SK-N-SH treated with all-trans-retinoic acid at 6 μM for 48 hours (cell line): ENCODE results near the gene NUDT21.

Experiments
- ATAC-seq: fragments of 200-7000 bp; cut with Tn5 transposase; 3 replicates; pipeline ENCODE4 v1.9.1; 2020; ENCODE audit warnings: mild to moderate bottlenecking, moderate library complexity
- ARNTL ChIP-seq: fragments of 450-650 bp; formaldehyde crosslinking; IDR thresholded peaks from 2 replicates; pipeline ENCODE4 v1.5.0; 2020; ENCODE audit warnings: low read depth, mild to moderate bottlenecking, moderate library complexity, borderline replicate concordance
- BACH2 ChIP-seq: fragments of 250-450 bp; sonication (Bioruptor Pico); IDR thresholded peaks from 2 replicates; pipeline ENCODE4 v1.9.0; 2021; ENCODE audit warnings: mild to moderate bottlenecking, borderline replicate concordance
- CREB5 ChIP-seq: fragments of 250-450 bp; sonication (Bioruptor Pico); IDR thresholded peaks from 2 replicates; pipeline ENCODE4 v1.5.1; 2020; ENCODE audit warnings: low read depth, mild to moderate bottlenecking, moderate library complexity
- CSRNP3 ChIP-seq: fragments of 250-450 bp; sonication (Bioruptor Pico); IDR thresholded peaks from 2 replicates; pipeline ENCODE4 v1.5.1; 2021; ENCODE audit warnings: mild to moderate bottlenecking, moderate library complexity
- ESRRG ChIP-seq: fragments of 250-450 bp; sonication (Bioruptor Pico); IDR thresholded peaks from 2 replicates; pipeline ENCODE4 v1.6.1; 2021; ENCODE audit warnings: mild to moderate bottlenecking
- GLIS3 ChIP-seq: fragments of 250-450 bp; sonication (Bioruptor Pico); IDR thresholded peaks from 2 replicates; pipeline ENCODE4 v1.5.0; 2020; ENCODE audit warnings: mild to moderate bottlenecking, moderate library complexity
- OSR1 ChIP-seq: fragments of 250-450 bp; sonication (Bioruptor Pico); IDR thresholded peaks from 2 replicates; pipeline ENCODE4 v1.8.0; 2022; ENCODE audit warnings: moderate library complexity, mild to moderate bottlenecking, inconsistent platforms
- PATZ1 ChIP-seq: fragments of 250-450 bp; sonication (Bioruptor Pico); IDR thresholded peaks from 2 replicates; pipeline ENCODE4 v1.8.0; 2020; ENCODE audit warnings: mild to moderate bottlenecking, moderate library complexity, borderline replicate concordance
- POU6F1 ChIP-seq: fragments of 250-450 bp; sonication (Bioruptor Pico); IDR thresholded peaks from 2 replicates; pipeline ENCODE4 v1.8.0; 2021; ENCODE audit warnings: low read depth, mild to moderate bottlenecking, moderate library complexity, borderline replicate concordance
- RARB ChIP-seq: fragments of 250-450 bp; sonication (Bioruptor Pico); IDR thresholded peaks from 2 replicates; pipeline ENCODE4 v1.8.0; 2021; ENCODE audit warnings: mild to moderate bottlenecking, moderate library complexity
- TCF4 ChIP-seq: fragments of 250-450 bp; sonication (Bioruptor Pico); IDR thresholded peaks from 2 replicates; pipeline ENCODE4 v1.8.0; 2021; ENCODE audit warnings: mild to moderate bottlenecking, moderate library complexity, borderline replicate concordance
- TOX ChIP-seq: fragments of 250-450 bp; sonication (Bioruptor Pico); IDR thresholded peaks from 2 replicates; pipeline ENCODE4 v1.8.0; 2021; ENCODE audit warnings: mild to moderate bottlenecking, moderate library complexity, borderline replicate concordance
- TSHZ2 ChIP-seq: fragments of 250-450 bp; sonication (Bioruptor Pico); IDR thresholded peaks from 2 replicates; pipeline ENCODE4 v1.5.0; 2020; ENCODE audit warnings: mild to moderate bottlenecking, moderate library complexity
- ZC3H10 ChIP-seq: fragments of 250-450 bp; sonication (Bioruptor Pico); IDR thresholded peaks from 2 replicates; pipeline ENCODE4 v1.5.1; 2021; ENCODE audit warnings: mild to moderate bottlenecking, moderate library complexity
- ZFP3 ChIP-seq: fragments of 250-450 bp; sonication (Bioruptor Pico); IDR thresholded peaks from 2 replicates; pipeline ENCODE4 v1.5.0; 2020; ENCODE audit warnings: mild to moderate bottlenecking, moderate library complexity
- ZFP30 ChIP-seq: fragments of 450-650 bp; formaldehyde crosslinking; IDR thresholded peaks from 2 replicates; pipeline ENCODE4 v1.5.0; 2022; ENCODE audit warnings: mild to moderate bottlenecking, moderate library complexity
- ZNF8 ChIP-seq: fragments of 450-650 bp; formaldehyde crosslinking; IDR thresholded peaks from 2 replicates; pipeline ENCODE4 v1.5.0; 2020; ENCODE audit warnings: mild to moderate bottlenecking, moderate library complexity

NUDT21 gene

GRCh38 chr16:56400458-56400857 lies 50.7 kb downstream of the NUDT21 start:
- ATAC-seq: no peak
- no peak for TF ChIP-seq ZFP30
- no peak for TF ChIP-seq GLIS3 (CRISPR knock-in tag)
- TF ChIP-seq BACH2 (CRISPR knock-in tag): no peak
- no peak for TF ChIP-seq CSRNP3 (CRISPR knock-in tag)
- TF ChIP-seq PATZ1: no peak

- ATAC-seq: no peak
Measured at GRCh38 chr16:56399486-56399885, 51.6 kb downstream of the NUDT21 start.

More at GRCh38 chr16:56399486-56399885, 51.6 kb downstream of the NUDT21 start:
- TF ChIP-seq POU6F1 (CRISPR knock-in tag) (no peak), ZNF8 (CRISPR knock-in tag) (no peak), RARB (CRISPR knock-in tag) (no peak), CREB5 (CRISPR knock-in tag) (no peak), TOX (CRISPR knock-in tag) (no peak), OSR1 (CRISPR knock-in tag) (no peak), CSRNP3 (CRISPR knock-in tag) (no peak), ESRRG (CRISPR knock-in tag) (no peak), ZC3H10 (CRISPR knock-in tag) (no peak), TSHZ2 (CRISPR knock-in tag) (no peak), ARNTL (no peak), ZFP3 (CRISPR knock-in tag) (no peak), TCF4 (no peak), BACH2 (CRISPR knock-in tag) (no peak)
